Measurements from ENCODE around the gene NDST1.

- TF ChIP-seq MAX (IDR thresholded peaks at IDR 0.05) (no peak), E2F6 (IDR thresholded peaks at IDR 0.05) (no peak)
Observed at GRCh38 chr5:150571836-150572235, 63.9 kb downstream of the NDST1 start.
